Tibial nerve (tissue), 4 donors: ENCODE data around the gene EYA4.

Source experiments
- EP300 ChIP-seq, 2 donors: sonication (generic); formaldehyde crosslinking; IDR thresholded peaks; one replicate each; pipeline ENCODE4 v1.6.1; 2017; ENCODE audit warnings: antibody characterized with exemption in 2 of 2, mild to moderate bottlenecking in 1 of 2
- TF ChIP-seq, protein P1 (sequence below), 5 experiments: fragments of 200-600 bp in 3 of 5; fragments of 450-650 bp in 2 of 5; sonication (generic) in 3 of 5; IDR thresholded peaks; one replicate each; pipeline ENCODE4 v1.5.1; 2016 to 2019; ENCODE audit warnings: antibody characterized with exemption in 5 of 5, mild to moderate bottlenecking in 3 of 5, moderate library complexity in 2 of 5

DNA sequence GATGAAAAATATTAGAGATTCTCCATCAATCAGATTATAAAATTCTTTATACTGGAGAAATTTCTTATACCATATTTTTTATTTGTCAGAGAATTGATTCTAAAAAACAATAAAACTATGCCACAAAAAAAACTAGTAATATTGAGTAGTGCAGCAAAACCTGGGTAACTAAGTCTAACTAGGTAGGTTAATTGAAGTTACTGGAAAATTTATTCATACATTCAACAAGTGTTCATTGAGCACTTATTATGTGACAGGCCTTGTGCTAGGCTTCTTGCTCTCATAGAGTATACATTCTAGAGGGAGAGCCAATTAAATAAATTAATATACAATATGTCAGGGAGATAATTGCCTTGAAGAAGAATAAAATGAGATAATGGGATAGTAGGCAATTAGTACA is 189.4 kb downstream of the EYA4 start:
- no peak for TF ChIP-seq EP300 (IDR thresholded peaks at IDR 0.05)
- TF ChIP-seq, protein P1, sequence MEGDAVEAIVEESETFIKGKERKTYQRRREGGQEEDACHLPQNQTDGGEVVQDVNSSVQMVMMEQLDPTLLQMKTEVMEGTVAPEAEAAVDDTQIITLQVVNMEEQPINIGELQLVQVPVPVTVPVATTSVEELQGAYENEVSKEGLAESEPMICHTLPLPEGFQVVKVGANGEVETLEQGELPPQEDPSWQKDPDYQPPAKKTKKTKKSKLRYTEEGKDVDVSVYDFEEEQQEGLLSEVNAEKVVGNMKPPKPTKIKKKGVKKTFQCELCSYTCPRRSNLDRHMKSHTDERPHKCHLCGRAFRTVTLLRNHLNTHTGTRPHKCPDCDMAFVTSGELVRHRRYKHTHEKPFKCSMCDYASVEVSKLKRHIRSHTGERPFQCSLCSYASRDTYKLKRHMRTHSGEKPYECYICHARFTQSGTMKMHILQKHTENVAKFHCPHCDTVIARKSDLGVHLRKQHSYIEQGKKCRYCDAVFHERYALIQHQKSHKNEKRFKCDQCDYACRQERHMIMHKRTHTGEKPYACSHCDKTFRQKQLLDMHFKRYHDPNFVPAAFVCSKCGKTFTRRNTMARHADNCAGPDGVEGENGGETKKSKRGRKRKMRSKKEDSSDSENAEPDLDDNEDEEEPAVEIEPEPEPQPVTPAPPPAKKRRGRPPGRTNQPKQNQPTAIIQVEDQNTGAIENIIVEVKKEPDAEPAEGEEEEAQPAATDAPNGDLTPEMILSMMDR (IDR thresholded peaks at IDR 0.05): no peak
